Smooth muscle cell (in vitro differentiated cells): Measurements from ENCODE around the gene ANG. TPM values are rescaled to one million over a fixed set of nuclear protein-coding genes. Genes with fewer than 3 reads are reported as not detected.

ENCODE experiments used
- DNase-seq: peaks from one replicate; lab custom pipeline; 2025; ENCODE audit not compliant: unreplicated experiment; lab: John Stamatoyannopoulos, UW
- H2AFZ ChIP-seq: fragments of 200-600 bp; sonication (generic); 2 replicates; pipeline ENCODE4 v1.6.0; 2016; ENCODE audit warnings: antibody characterized with exemption, low read depth, mild to moderate bottlenecking
- H3F3A ChIP-seq: fragments of 200-600 bp; sonication (generic); 2 replicates; pipeline ENCODE4 v1.6.0; 2017; ENCODE audit warnings: antibody characterized with exemption, low read depth
- H3K27ac ChIP-seq: fragments of 200-600 bp; sonication (generic); 2 replicates; pipeline ENCODE4 v1.5.1; 2016; ENCODE audit warnings: low read depth, mild to moderate bottlenecking
- H3K27me3 ChIP-seq: fragments of 200-600 bp; sonication (generic); 2 replicates; pipeline ENCODE4 v1.6.1; 2016; ENCODE audit warnings: low read depth, mild to moderate bottlenecking
- H3K36me3 ChIP-seq: fragments of 200-600 bp; sonication (generic); 2 replicates; pipeline ENCODE4 v1.5.1; 2016; ENCODE audit warnings: low read depth
- H3K4me1 ChIP-seq: fragments of 200-600 bp; sonication (generic); 2 replicates; pipeline ENCODE4 v1.5.1; 2016; ENCODE audit warnings: low read depth
- H3K4me2 ChIP-seq: fragments of 200-600 bp; sonication (generic); 2 replicates; pipeline ENCODE4 v1.6.0; 2016; ENCODE audit warnings: mild to moderate bottlenecking
- H3K4me3 ChIP-seq: fragments of 200-600 bp; sonication (generic); 2 replicates; pipeline ENCODE4 v1.5.1; 2016; ENCODE audit warnings: mild to moderate bottlenecking
- H3K79me2 ChIP-seq: fragments of 200-600 bp; sonication (generic); 2 replicates; pipeline ENCODE4 v1.6.0; 2016; ENCODE audit warnings: low read depth, mild to moderate bottlenecking
- H3K9ac ChIP-seq: fragments of 200-600 bp; sonication (generic); 2 replicates; pipeline ENCODE4 v1.6.0; 2016; ENCODE audit warnings: low read depth
- H3K9me3 ChIP-seq: fragments of 200-600 bp; sonication (generic); replicated peaks from 2 replicates; pipeline ENCODE4 v1.5.1; 2016; ENCODE audit warnings: low read depth
- H4K20me1 ChIP-seq: fragments of 200-600 bp; sonication (generic); 2 replicates; pipeline ENCODE4 v1.6.0; 2016; ENCODE audit warnings: low read depth
- CTCF ChIP-seq: fragments of 200-600 bp; sonication (generic); IDR thresholded peaks from 2 replicates; pipeline ENCODE4 v1.5.1; 2017; ENCODE audit warnings: borderline replicate concordance, mild to moderate bottlenecking, antibody characterized with exemption; ENCODE audit not compliant: insufficient read depth, poor library complexity, severe bottlenecking
- WGBS: methylation state at CpG from one replicate; pipeline ENCODE4 v1.1.7; 2016; ENCODE audit warnings: low lambda C conversion rate; 5-methylcytosine and 5-hydroxymethylcytosine counted together
- polyA plus RNA-seq: library from polyadenylated mRNA; unstranded; fragments of >200 nt; fragmentation: Nextera tagmentation; extraction: Ambion mirVana; gene quantifications from 2 replicates; pipeline ENCODE4 v1.2.1, GENCODE V29; 2016
- total RNA-seq: library from RNA; depleted of rRNA; stranded (reverse); fragments of >200 nt; gene quantifications from 2 replicates; pipeline ENCODE4 v1.2.3, GENCODE V29; 2014

ANG gene
- total and polyA plus RNA-seq, 2 experiments from 2014 or later, result 7.1 to 19.5 TPM

- no peaks in the 10 kb centered on the region for H3K9me3 ChIP-seq
- no peaks in the 10 kb centered on the region for H3K27me3 ChIP-seq
- peak overlapping the region; percentile 15 for H3K4me3 ChIP-seq
- H4K20me1 ChIP-seq, result peaks cover 3% of the 10 kb centered on the region
- no peak for TF ChIP-seq CTCF
- H3K27ac ChIP-seq, result no peak overlapping the region
- 88% methylated on average over 7 of the region's 7 CpGs for WGBS
- H3K9ac ChIP-seq, result no peak overlapping the region
- H3K79me2 ChIP-seq, result no peaks in the 10 kb centered on the region
- H3K36me3 ChIP-seq, result no peaks in the 10 kb centered on the region
- no peak overlapping the region for H3K4me2 ChIP-seq
- H3F3A ChIP-seq, result peaks cover 25% of the 10 kb centered on the region
- peaks cover 5% of the 10 kb centered on the region for H3K4me1 ChIP-seq
- DNase-seq, result no peak
- no peak overlapping the region for H2AFZ ChIP-seq
Measured at GRCh38 chr14:20686386-20687143, 2.0 kb upstream of the ANG start.

DNA sequence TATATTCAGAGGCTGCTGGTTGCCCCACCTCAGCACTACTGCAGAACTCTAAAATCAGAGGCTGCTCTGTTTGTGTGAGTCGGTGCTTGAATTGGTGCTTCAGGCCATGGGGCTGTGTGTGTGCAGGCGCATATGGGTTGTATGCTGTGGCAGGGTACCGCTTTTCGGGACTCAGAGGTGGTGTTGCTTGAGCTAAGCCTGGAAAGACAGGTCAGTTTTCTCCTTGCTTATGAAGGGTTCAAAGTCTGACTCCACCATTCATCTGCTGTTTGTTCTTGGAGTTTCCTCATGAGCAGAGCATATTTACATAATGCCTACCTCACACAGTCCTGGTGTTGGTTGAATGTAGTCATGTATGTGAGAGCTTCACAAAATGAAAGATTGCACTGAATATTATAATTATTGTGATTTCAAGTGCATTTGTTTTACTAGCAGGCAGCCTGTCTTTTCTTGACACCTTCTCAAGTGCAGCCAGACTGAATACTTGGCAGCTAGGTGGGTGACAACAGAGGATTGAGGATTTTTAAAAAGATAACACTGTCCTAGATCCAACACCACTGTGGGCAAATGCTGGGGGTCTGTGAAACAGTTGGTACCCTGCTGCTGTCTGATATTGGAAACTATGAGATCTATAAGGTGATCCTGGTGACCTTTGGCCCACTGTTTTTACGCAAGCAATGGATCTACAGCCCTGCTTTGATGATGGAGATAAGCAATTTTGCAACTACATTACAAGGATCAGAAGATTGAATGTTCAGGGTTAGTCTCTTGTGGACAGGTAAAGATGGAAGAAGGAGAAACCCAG lies 1.0 kb upstream of the ANG start:
- H3K9ac ChIP-seq, result no peak overlapping the region
- no peak overlapping the region for H2AFZ ChIP-seq
- H3K4me3 ChIP-seq, result no peak overlapping the region
- H3K79me2 ChIP-seq, result no peaks in the 10 kb centered on the region
- H3K36me3 ChIP-seq, result no peaks in the 10 kb centered on the region
- no peak for TF ChIP-seq CTCF
- peaks cover 3% of the 10 kb centered on the region for H4K20me1 ChIP-seq
- H3K27me3 ChIP-seq, result no peaks in the 10 kb centered on the region
- 86% methylated on average over 5 of the region's 5 CpGs for WGBS
- no peak overlapping the region for H3K27ac ChIP-seq
- DNase-seq, result no peak
- H3F3A ChIP-seq, result peaks cover 20% of the 10 kb centered on the region
- H3K9me3 ChIP-seq, result no peaks in the 10 kb centered on the region
- H3K4me1 ChIP-seq, result peaks cover 5% of the 10 kb centered on the region
- H3K4me2 ChIP-seq, result no peak overlapping the region

- no peak for DNase-seq
- TF ChIP-seq CTCF, result peak; percentile 75
- Histone ChIP-seq H3K4me1 (no peaks in the 10 kb centered on the region), H2AFZ (no peak overlapping the region), H3K79me2 (no peaks in the 10 kb centered on the region), H3K4me3 (no peak overlapping the region), H4K20me1 (peaks cover 3% of the 10 kb centered on the region), H3K27me3 (no peaks in the 10 kb centered on the region), H3K36me3 (no peaks in the 10 kb centered on the region), H3K4me2 (no peak overlapping the region), H3K9ac (no peak overlapping the region), H3K9me3 (no peaks in the 10 kb centered on the region), H3K27ac (no peak overlapping the region), H3F3A (no peaks in the 10 kb centered on the region)
- WGBS, result 41% methylated on average over 9 of the region's 9 CpGs
Measured at GRCh38 chr14:20690848-20691640, 2.5 kb downstream of the ANG start.
